Gastrocnemius medialis (tissue), 4 donors: ENCODE results near the gene TXK.

Source experiments
- CTCF ChIP-seq, 5 experiments: fragments of 450-650 bp in 3 of 5; fragments of 200-600 bp in 2 of 5; sonication (generic) in 2 of 5; IDR thresholded peaks in 4 of 5; conservative IDR thresholded peaks in 1 of 5; 1 replicate in 4 of 5; 2 replicates in 1 of 5; pipeline ENCODE4 v1.5.1; 2016 to 2019; ENCODE audit warnings: antibody characterized with exemption in 5 of 5, mild to moderate bottlenecking in 3 of 5, moderate library complexity in 3 of 5
- POLR2A ChIP-seq, 2 donors: fragments of 450-650 bp; IDR thresholded peaks; one replicate each; pipeline ENCODE4 v1.6.1; 2017; ENCODE audit warnings: antibody characterized with exemption in 2 of 2, mild to moderate bottlenecking in 2 of 2, moderate library complexity in 2 of 2

GRCh38 chr4:48175806-48176205, 41.8 kb upstream of the TXK start:
- TF ChIP-seq CTCF (IDR thresholded peaks at IDR 0.05 in 4 of 5, conservative IDR thresholded peaks at IDR 0.05 in 1 of 5) = no peak
- no peak for TF ChIP-seq POLR2A (IDR thresholded peaks at IDR 0.05)
